GM21576 (cell line): Measurements from ENCODE around the gene MYF5.
A peak's percentile ranks its signal among the peaks of the same experiment; 100 is the strongest.
"Not testable (repeated sequence)": the region's sequence is repeated elsewhere in the genome, so short reads cannot be mapped to it uniquely, and the experiment has no call there.

Experiments
- ATAC-seq: cut with Tn5 transposase; IDR thresholded peaks from one replicate; pipeline ENCODE4 v1.9.1; 2021; ENCODE audit warnings: mild to moderate bottlenecking, moderate library complexity; ENCODE audit not compliant: unreplicated experiment

Gene MYF5

DNA sequence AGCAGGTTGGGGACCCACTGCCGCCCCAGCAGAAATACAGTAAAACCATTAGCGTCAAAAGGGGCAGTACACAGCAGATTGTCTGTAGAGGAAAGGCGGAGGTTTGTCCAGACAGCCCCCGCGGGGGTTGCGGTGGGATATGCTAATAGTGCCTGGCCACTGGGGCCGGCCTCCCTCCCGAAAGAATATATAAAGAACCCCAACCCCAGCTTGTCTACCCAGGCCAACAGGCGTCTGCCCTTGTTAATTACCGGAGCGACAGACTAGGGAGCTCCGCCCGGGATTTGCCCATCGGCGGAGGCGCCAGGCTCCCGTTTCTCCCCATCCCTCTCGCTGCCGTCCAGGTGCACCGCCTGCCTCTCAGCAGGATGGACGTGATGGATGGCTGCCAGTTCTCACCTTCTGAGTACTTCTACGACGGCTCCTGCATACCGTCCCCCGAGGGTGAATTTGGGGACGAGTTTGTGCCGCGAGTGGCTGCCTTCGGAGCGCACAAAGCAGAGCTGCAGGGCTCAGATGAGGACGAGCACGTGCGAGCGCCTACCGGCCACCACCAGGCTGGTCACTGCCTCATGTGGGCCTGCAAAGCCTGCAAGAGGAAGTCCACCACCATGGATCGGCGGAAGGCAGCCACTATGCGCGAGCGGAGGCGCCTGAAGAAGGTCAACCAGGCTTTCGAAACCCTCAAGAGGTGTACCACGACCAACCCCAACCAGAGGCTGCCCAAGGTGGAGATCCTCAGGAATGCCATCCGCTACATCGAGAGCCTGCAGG, at the start of gene MYF5:
MYF5 (plus strand) TSS at position 217 of the 774 bp plus-strand sequence; CDS start at position 369, 152 bp downstream.
- ATAC-seq: no peak

DNA sequence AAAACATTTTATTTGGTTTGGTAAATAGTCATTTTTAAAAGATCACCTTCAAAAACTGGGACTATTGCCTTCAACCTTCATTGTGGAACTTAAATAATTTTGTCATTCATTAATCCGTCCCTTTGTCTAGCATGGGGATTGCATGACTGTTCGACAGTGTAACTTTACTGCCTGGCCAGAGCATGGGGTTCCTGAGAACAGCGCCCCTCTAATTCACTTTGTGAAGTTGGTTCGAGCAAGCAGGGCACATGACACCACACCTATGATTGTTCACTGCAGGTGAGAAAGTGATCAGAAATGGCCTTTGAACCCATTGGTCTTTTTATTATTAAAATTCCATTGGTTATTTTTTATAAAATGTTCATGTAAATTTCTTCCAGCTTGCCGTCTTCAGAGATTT, 46.5 kb upstream of the MYF5 start:
- ATAC-seq: no peak

DNA sequence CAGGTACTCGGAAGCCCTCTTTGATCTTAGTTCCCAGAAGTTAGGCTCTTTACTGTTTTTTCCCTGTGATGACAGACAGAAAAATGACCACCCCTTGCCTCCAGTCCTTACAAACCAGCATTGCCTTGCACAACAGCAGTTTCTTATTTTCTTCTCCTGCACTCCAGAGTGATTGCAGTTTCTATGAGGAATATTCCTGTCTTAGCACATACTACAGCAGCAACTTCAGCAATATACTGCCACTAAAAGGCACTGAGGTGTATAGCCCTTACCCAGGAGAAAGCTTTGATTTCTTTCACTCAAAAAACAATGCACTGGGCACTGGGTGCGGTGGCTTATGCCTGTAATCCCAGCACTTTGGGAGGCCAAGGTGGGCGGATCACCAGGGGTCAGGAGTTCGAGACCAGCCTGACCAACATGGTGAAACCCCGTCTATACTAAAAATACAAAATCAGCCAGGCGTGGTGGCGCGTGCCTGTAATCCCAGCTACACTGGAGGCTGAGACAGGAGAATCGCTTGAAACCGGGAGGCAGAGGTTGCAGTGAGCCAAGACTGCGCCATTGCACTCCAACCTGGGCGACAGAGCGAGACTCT, 40.6 kb upstream of the MYF5 start:
- not testable (repeated sequence) for ATAC-seq

DNA sequence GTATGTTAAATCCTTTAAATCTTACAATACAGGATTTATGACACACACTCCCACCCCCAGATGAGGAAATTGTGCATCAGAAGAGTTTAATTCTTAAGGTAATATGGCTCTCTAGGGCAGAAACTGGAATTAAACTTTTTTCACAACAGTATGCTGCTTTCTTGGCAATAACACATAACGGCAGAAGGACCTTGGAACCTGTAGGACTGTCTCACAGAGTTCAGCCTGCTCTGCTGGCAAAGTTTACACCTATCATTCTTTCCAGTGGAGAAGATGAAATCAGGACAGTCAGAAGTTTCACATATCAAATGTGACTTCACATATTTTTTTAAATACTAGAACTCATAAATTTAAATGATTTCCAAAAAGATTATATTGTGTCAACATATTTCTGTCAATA, 39.9 kb upstream of the MYF5 start:
- ATAC-seq: no peak

DNA sequence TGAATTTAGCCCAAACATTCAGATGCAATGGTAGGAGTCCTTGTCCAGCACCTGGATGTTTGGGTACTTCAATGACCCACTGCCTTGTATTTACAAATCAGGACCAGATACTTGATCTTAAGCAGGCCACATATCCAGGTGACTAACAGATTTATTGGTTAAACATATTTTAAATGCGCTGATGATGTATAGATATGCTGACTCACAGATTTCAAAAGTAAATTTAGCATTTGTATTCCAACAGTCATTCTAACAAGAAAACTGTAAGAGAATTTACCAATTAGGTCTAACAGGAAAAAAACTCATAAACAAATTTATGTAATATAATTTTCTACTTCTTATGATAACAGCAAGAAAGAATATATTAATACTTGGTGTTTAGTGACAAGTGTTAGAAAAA, 38.7 kb upstream of the MYF5 start:
- ATAC-seq: no peak

DNA sequence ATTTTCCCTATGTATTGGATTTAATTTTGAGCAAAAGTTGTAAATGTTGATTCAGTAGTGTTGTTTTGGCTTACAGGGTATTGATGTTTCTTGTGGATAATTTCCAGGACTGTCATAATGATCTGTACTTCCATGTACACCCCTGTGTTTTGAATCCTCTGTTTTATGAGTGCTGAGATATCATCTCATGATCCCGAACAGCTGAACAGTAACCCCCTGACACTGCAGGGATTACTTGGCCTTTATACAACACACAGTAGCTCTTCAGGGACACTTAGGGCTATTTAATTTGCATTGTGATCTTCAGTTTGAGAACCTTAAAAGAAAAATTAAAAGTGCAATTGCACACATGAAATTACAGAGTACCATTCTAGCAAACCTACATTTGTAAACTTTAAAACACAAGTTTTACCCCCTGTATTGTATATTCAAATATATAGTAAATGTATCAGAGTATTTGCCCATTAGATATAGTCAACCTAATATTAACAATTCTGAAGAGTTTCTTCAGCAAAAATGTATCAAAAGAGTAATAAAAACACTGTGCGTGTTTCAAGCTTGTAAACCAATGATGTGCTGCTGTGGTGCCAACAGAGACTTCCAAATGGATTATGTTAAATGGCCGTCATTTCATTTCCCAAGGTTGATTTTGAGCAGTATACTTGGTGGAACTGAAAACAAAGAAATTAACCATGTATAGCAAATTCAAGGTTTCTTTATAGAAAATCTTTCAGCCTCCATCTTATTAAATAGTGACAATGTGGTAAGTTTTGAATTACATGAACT, 37.2 kb upstream of the MYF5 start:
- ATAC-seq: no peak

DNA sequence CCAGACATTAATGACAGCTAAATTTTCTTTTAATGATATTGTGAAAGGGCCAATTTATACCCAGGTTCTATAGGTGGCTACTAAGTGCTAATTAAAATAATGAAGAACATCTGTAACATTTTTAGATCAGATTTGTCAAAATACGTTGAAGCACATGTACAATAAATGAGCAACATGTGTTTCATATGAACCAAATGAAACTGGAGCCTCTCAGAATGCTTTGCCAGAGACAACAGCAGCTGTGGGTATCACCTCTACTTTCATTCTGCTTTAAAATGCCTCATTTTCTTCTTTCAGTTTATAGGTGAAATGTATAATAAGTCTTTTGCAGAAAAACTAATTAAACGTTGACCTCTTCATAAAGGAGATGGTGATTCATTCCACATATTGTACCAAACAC, 35.4 kb upstream of the MYF5 start:
- ATAC-seq: peak; percentile 74

DNA sequence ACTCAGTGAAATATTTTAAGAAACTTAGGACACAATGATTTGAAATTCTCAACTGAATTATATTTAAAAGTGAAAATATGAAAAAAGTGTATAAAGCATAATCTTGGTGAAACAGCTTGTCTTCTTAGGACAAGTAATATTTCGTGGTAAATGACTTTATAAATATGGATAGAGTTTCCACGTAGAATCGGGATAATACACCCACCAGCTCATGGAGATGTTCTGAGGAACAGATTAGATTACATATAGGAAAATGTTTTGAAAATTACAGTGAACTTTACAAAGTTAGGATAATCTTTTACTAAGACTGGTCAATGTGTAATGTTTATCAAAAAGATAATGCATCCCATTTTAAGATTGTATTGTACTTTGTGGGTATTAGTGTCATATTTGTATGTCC, 34.9 kb upstream of the MYF5 start:
- ATAC-seq: no peak

DNA sequence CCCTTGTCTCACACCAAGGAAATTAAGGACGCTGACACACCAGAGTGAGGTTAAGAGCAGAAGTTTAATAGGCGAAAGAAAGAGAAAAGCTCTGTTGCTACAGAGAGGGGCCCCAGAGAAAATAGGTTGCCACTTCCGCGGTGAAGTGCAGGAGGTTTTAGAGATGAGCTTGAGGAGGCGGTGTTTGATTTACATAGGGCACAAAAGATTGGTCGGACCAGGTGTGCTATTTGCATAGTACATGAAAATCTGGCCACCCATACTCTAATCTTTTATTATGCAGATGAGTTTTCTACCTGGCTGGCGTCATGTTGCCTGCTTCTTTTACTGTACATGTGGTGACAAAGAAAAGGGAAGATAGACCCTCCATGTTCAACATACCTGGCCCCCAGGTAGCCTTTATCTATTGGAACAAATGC, 32.6 kb upstream of the MYF5 start:
- ATAC-seq: no peak

DNA sequence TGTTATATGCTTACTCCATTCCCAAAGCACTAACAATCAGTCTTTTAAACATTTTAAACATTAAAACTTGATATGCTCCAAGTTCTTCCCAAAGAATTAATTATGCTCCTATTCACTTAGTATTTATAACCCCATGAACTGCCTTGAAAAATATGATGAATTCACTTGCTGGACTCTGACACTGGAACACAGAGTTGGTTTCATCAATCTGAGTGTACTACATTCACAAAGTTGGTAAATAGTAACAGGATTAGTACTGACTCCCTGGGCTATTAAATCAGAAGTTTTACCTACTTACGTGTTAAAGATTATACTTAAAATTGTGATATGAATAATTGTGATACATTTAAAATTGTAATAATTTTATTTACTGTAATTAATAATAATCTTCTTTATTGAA, 26.6 kb upstream of the MYF5 start:
- no peak for ATAC-seq

DNA sequence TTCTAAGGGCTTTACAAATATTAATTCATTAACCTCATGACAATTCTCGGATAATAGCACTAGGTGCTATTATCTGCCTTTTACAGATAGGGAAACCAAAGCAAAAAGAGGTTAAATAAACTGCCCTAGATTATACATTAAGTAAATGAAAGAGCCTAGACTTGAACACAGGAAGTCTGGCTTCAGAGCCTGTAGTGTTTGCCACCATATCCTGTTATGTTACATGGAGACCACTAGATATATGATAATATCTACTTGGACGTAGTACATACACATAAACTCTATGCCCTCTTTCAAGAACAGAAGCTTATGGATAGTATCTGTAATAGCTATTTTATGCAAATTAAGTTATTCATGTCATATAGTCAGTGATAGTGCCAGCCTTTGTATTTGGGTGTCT, 26.2 kb upstream of the MYF5 start:
- no peak for ATAC-seq

DNA sequence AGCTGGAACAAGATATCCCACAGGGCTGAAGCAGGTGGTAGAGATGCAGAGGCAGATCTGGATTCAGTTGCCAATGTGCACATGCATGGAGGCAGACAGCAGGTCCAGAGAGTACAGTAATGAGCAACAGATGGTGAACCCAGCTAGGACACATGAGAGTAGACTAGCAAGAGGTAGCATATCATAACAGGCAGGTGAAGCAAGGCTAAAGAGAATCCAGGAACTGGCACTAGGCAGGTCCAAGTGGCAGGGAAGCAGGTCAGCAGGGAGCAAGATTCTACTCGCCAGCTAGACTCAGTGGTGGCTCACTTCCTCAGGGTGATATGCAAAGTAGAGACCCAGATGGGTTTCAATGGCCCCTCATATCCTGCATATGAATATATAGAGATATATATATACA, 24.6 kb upstream of the MYF5 start:
- ATAC-seq: peak; percentile 65

DNA sequence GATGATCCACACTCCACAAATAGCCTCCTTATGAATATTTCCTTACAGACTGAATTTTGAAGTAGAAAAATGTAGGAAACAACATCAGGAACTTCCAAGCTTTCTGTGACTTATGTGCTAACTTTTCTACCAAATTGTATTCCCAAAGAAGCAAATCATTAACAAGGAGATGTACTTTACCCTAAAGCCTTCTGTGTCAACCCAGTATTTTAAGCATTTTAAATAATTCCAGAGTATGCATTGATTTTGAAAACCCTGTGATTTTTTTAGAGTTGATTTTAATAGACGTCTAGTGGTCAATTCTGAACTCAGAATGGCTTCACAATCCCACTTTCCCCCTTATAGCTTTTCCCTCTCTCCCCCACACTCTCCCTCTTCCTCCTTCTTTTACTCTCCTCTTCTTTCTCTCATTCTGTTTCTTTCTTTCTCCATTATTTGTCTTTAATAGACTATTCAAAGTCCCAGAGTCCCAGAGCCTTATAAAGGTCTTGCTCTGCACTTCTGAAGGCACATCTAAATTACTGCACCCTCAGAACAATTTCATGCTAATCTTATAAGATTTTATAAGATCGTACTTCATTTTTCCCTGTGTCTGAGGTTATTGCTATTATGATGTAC, 19.3 kb upstream of the MYF5 start:
- ATAC-seq: no peak

DNA sequence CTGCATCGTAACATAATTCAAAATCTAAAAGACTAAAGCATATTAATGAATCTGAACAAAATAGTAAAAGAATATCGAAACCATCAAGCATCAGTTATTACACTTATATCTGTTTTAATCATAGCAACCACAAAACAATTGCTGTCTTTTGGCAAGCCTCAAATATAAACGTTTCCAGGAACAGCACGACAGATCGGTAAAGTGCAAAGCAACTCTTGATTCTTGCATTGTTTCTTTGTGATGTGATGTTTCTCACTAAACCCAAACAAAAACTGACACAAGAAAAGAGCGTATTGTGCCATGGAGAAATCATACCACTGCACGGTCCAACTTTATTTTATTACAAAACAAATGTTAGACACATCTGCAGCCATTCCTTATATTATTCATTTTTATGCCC, 18.5 kb upstream of the MYF5 start:
- no peak for ATAC-seq

DNA sequence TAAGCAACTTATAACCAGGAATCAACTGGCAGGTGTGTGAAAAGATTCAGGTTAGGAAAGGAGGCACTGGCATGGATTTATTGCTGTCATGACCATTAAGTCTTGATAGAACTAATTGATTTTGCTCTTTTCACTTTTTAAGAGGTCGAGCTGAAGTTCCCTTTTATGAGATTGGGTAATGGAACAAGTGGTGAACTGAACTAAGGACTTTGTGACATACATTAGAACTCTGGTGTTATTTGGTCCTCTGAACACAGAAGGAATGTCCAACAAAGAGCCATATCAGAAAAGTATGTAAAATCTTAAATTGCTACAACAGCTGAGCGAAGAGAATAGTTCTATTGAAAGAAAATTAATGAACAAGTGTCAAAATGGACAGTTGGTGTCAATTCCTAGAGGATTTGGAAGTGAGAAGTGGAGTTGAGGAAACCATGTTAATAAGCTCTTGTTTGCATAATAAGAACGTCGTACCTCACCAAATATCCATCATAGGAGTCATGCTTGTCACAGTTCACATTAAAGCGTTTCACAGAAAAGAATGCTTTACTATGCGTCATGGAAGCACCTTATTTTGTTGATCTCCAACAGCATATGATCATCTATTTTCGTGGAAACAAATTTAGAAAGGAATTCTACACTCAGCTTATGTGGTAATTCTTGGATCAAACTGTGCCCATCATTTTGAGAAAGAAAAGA, 17.7 kb upstream of the MYF5 start:
- no peak for ATAC-seq

DNA sequence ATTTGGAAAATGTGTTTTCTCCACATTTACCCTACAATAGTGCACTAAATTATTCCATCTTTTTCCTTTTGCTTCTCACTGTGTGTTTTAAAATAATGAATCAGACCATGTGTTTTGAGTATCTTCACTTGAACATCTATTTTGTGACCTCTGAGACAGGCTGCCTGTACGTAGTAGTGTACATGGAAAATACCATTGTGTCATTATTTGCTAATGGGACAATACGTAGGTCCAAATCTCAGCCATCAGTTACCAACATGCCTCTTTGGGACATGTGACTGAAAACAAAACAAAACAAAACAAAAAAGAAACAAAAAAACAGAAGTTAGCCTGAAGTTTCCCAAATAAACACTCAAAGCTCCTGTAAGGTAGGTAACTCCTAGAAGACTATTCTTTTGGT, 16.4 kb upstream of the MYF5 start:
- no peak for ATAC-seq

DNA sequence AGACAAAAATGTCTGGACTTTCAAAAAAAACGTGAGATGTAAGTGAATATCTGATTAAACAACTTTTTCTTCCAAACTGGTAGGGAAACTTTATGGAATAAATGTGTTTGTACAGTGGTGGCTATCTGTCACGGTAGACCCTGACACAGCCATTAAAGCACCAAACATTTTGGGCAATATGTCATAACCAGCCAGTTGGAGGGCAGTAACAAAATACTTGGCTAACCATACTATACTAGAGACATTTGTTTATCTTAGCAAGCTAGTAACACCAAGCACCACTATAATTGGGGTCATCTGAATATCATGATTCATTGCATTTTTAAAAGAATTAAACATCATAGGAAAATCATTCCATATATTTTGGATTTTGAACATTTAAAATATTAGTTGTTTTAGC, 15.3 kb upstream of the MYF5 start:
- no peak for ATAC-seq

DNA sequence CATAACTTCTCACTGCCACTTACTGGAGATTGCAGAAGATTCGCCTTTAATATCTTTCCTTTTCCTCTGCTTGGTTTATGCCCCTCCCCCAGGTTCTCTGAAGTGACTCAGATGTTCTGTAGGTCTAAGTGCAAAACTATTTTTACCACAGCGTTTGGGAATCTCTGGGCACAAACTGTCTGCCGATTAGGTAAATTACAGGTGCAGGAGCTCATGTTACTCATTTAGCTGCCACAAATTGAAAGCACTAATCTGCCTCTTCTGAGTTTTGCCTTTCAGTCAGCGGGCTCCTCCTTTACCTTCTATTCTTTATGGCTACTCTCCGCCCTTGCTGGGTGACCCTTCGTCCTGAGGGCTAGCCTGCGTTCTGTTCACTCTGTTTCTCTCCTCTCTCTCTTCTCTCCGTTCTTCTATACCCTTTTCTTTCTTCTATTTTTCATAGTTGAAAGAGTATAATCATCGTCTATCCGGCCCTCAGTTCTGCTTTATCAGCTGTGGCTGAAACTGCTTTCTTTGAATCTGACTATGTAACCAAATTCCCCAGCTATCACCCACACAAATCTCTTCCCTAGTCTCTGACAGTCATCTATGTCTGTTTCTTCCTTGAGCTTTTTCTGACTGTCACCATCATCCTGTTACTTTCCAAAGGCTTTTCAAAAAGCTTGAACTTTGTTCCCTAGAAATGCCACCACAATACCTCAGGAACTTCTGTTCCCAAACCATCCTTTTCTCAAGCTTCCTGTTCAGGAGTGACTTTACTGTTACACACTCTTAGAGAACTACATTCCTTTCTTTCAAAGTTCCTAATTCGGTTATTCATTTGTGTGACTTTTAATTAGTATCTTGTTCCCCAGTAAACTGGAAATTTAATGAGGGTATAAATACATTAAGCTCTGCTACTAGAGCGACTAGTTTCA, 13.6 kb upstream of the MYF5 start:
- peak; percentile 84 for ATAC-seq

DNA sequence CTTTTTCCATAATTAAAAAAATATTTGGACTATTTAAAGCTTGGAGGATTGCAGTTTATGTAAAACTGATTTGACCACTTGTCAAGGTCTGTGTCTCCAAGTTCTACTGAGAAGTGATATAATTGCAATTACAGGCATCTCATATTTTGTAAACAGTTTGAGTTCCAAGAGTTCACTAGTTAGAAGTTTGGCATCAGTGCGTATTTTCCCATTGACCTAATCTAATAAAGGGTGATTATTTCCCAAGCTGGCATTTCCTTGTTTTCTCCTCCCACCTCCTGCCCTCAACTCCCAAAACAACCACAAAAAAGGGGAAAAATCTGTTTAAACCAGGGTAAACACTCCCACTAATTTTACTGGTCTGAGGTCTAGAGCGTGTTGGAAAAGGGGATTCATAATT, 12.3 kb upstream of the MYF5 start:
- ATAC-seq: no peak
